Left ventricle myocardium inferior (tissue), 1 donor: ENCODE measurements around the gene TRIO. TPM values are rescaled to one million over a fixed set of nuclear protein-coding genes. Genes with fewer than 3 reads are reported as not detected.

Experiments used
- DNase-seq: peaks from one replicate; pipeline ENCODE4 v3.0.0-alpha.2; 2020
- H3K27ac ChIP-seq: fragments of 200-600 bp; replicated peaks from 2 replicates; pipeline ENCODE4 v1.8.0; 2021
- H3K27me3 ChIP-seq: fragments of 200-600 bp; 2 replicates; pipeline ENCODE4 v1.8.0; 2021; ENCODE audit warnings: low read depth
- H3K36me3 ChIP-seq: fragments of 200-600 bp; 2 replicates; pipeline ENCODE4 v1.8.0; 2021
- H3K4me1 ChIP-seq: fragments of 200-600 bp; 2 replicates; pipeline ENCODE4 v1.8.0; 2021
- H3K4me3 ChIP-seq: fragments of 200-600 bp; 2 replicates; pipeline ENCODE4 v1.8.0; 2021; ENCODE audit warnings: mild to moderate bottlenecking, moderate library complexity
- H3K9me3 ChIP-seq: fragments of 200-600 bp; replicated peaks from 2 replicates; pipeline ENCODE4 v1.8.0; 2021
- intact Hi-C: fragments of 100-400 bp; cut with micrococcal nuclease; formaldehyde crosslinking; loops from one replicate; pipeline ENCODE4 v1.11.0; 2022
- total RNA-seq: library from RNA; stranded (reverse); fragmentation: NEBNext Ultra II Directional; extraction: Animal tissue kit (Norgen Biotek cat#: 25700); gene quantifications from one replicate; pipeline ENCODE4 v1.2.1, GENCODE V29; 2021
- TF ChIP-seq, protein P1 (sequence below): fragments of 200-600 bp; IDR thresholded peaks from 2 replicates; pipeline ENCODE4 v1.8.0; 2021; ENCODE audit warnings: antibody characterized with exemption, mild to moderate bottlenecking, borderline replicate concordance
- donor health status: DM: no; HTN: yes; CAD: no; lungs with severe emphysema.

TRIO gene
- total RNA-seq, 1 donor from 2014 or later: 52.8 TPM

DNA sequence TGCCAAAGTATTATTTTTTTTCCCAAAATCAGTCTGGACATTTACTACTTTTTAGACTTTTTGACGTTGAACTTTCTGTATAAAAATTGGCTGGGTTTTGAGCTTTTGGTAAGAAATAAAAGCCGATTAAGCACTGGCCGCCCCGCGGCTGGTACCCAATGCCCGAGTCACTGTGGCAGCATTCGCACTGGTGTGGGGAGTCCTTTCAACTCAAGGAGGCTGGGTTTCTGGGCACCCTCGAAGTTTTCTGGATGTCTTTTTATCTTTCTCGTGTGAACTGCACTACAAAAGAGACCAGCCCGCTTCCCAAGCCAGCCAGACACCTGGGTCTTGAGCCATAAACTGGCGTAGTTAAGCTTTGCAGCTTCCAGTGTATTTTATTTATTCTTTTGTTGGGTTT, 366.4 kb downstream of the TRIO start:
- TF ChIP-seq, protein P1, sequence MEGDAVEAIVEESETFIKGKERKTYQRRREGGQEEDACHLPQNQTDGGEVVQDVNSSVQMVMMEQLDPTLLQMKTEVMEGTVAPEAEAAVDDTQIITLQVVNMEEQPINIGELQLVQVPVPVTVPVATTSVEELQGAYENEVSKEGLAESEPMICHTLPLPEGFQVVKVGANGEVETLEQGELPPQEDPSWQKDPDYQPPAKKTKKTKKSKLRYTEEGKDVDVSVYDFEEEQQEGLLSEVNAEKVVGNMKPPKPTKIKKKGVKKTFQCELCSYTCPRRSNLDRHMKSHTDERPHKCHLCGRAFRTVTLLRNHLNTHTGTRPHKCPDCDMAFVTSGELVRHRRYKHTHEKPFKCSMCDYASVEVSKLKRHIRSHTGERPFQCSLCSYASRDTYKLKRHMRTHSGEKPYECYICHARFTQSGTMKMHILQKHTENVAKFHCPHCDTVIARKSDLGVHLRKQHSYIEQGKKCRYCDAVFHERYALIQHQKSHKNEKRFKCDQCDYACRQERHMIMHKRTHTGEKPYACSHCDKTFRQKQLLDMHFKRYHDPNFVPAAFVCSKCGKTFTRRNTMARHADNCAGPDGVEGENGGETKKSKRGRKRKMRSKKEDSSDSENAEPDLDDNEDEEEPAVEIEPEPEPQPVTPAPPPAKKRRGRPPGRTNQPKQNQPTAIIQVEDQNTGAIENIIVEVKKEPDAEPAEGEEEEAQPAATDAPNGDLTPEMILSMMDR: no peak
- no peaks in the 10 kb centered on the region for H3K27me3 ChIP-seq
- H3K4me3 ChIP-seq: no peak overlapping the region
- H3K4me1 ChIP-seq: no peaks in the 10 kb centered on the region
- H3K27ac ChIP-seq: no peak overlapping the region
- no peaks in the 10 kb centered on the region for H3K9me3 ChIP-seq
- H3K36me3 ChIP-seq: peaks cover 43% of the 10 kb centered on the region
- intact Hi-C loops: no loop called here
- no peak for DNase-seq

- Histone ChIP-seq H3K36me3 (peaks cover 36% of the 10 kb centered on the region), H3K9me3 (peaks cover under 1% of the 10 kb centered on the region), H3K4me1 (no peaks in the 10 kb centered on the region), H3K27me3 (no peaks in the 10 kb centered on the region), H3K4me3 (no peak overlapping the region), H3K27ac (no peak overlapping the region)
- intact Hi-C loops: no loop called here
- TF ChIP-seq, protein P1: no peak
- DNase-seq: no peak
These were observed 367.1 kb downstream of the TRIO start for GRCh38 chr5:14510156-14510734.

DNA sequence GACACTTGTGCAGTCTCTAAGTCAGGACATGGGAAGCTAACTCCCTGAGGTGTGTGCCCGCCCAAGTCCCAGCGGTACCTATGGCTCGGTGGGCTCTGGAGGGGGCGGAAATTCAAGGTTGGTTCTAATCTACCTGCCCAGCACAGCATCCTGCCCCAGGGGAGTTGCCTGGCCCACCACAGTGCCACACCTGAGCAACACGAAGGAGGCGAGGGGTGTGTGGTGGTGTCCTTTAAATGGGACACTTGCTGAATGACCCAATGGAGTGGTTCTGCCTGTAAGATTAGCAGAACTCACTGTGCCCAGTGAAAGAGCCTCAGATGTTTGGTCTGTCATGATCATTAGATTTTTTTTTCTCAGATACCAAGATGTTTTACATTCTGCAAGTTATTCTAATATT, 367.7 kb downstream of the TRIO start:
- intact Hi-C loops: no loop called here
- Histone ChIP-seq H3K4me3 (no peak overlapping the region), H3K36me3 (peaks cover 30% of the 10 kb centered on the region), H3K27me3 (no peaks in the 10 kb centered on the region), H3K9me3 (peaks cover 6% of the 10 kb centered on the region), H3K4me1 (no peaks in the 10 kb centered on the region), H3K27ac (no peak overlapping the region)
- TF ChIP-seq, protein P1: no peak
- no peak for DNase-seq

DNA sequence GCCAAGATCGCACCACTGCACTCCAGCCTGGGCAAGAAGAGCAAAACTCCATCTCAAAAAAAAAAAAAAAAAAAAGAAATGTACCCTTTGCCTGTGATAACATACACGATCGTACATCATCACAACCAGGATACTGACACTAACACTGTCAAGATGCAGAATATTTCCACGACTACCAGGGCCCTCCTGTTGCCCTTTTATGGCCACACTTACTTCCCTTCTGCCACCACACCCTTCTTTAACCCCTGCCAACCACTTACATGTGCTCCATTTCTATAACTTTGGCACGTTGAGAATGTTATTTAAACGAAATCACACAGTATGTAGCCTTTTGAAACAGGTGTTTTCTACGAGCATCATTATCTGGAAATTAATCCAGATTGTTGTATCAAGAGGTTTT, 369.4 kb downstream of the TRIO start:
- TF ChIP-seq, protein P1: no peak
- H3K4me1 ChIP-seq: no peaks in the 10 kb centered on the region
- intact Hi-C loops: no loop called here
- H3K36me3 ChIP-seq: peaks cover 14% of the 10 kb centered on the region
- no peak overlapping the region for H3K27ac ChIP-seq
- H3K9me3 ChIP-seq: peaks cover 10% of the 10 kb centered on the region
- no peaks in the 10 kb centered on the region for H3K27me3 ChIP-seq
- no peak overlapping the region for H3K4me3 ChIP-seq
- no peak for DNase-seq

DNA sequence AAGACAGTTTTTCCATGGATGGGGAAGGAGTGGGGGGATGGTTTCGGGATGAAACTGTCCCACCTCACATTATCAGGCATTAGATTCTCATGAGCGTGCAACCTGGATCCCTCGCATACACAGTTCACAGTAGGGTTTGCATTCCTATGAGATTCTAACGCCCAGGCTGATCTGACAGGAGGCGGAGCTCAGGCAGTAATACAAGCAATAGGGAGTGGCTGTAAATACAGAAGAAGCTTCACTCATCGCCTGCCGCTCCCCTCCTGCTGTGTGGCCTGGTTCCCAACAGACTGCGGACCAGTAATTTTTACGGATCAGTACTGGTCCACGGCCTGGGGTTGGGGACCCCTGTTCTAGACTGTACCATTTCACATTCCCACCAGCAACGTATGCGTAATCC, 370.1 kb downstream of the TRIO start:
- intact Hi-C loops: no loop called here
- H3K36me3 ChIP-seq: peaks cover 7% of the 10 kb centered on the region

More for the DNA sequence above, 370.1 kb downstream of the TRIO start:
- Histone ChIP-seq H3K4me3 (no peak overlapping the region), H3K27ac (no peak overlapping the region), H3K9me3 (peaks cover 10% of the 10 kb centered on the region), H3K27me3 (no peaks in the 10 kb centered on the region), H3K4me1 (no peaks in the 10 kb centered on the region)
- DNase-seq: no peak
- TF ChIP-seq, protein P1: no peak
